Breast epithelium (tissue), 3 donors: ENCODE measurements around the gene CMTM2.
"Not testable (repeated sequence)": the region's sequence is repeated elsewhere in the genome, so short reads cannot be mapped to it uniquely, and the experiment has no call there.

Source experiments
- POLR2A ChIP-seq: fragments of 450-650 bp; IDR thresholded peaks from one replicate; pipeline ENCODE4 v1.6.1; 2016; ENCODE audit warnings: antibody characterized with exemption, mild to moderate bottlenecking, moderate library complexity
- POLR2AphosphoS5 ChIP-seq, 3 donors: sonication (generic); formaldehyde crosslinking; IDR thresholded peaks; one replicate each; pipeline ENCODE4 v1.6.1; 2017; ENCODE audit warnings: antibody characterized with exemption in 3 of 3
- TF ChIP-seq, protein P1 (sequence below), 3 donors: fragments of 450-650 bp; IDR thresholded peaks; one replicate each; pipeline ENCODE4 v1.5.1; 2016 to 2017; ENCODE audit warnings: antibody characterized with exemption in 3 of 3, mild to moderate bottlenecking in 3 of 3, moderate library complexity in 3 of 3

DNA sequence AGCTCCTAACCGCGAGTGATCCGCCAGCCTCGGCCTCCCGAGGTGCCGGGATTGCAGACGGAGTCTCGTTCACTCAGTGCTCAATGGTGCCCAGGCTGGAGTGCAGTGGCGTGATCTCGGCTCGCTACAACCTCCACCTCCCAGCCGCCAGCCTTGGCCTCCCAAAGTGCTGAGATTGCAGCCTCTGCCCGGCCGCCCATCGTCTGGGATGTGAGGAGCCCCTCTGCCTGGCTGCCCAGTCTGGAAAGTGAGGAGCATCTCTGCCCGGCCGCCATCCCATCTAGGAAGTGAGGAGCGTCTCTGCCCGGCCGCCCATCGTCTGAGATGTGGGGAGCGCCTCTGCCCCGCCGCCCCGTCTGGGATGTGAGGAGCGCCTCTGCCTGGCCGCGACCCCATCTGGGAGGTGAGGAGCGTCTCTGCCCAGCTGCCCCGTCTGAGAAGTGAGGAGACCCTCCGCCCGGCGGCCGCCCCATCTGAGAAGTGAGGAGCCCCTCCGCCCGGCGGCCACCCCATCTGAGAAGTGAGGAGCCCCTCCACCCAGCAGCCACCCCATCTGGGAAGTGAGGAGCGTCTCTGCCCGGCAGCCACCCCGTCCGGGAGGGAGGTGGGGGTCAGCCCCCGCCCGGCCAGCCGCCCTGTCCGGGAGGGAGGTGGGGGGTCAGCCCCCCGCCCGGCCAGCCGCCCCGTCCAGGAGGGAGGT lies 51.4 kb downstream of the CMTM2 start:
- TF ChIP-seq, protein P1, sequence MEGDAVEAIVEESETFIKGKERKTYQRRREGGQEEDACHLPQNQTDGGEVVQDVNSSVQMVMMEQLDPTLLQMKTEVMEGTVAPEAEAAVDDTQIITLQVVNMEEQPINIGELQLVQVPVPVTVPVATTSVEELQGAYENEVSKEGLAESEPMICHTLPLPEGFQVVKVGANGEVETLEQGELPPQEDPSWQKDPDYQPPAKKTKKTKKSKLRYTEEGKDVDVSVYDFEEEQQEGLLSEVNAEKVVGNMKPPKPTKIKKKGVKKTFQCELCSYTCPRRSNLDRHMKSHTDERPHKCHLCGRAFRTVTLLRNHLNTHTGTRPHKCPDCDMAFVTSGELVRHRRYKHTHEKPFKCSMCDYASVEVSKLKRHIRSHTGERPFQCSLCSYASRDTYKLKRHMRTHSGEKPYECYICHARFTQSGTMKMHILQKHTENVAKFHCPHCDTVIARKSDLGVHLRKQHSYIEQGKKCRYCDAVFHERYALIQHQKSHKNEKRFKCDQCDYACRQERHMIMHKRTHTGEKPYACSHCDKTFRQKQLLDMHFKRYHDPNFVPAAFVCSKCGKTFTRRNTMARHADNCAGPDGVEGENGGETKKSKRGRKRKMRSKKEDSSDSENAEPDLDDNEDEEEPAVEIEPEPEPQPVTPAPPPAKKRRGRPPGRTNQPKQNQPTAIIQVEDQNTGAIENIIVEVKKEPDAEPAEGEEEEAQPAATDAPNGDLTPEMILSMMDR (IDR thresholded peaks at IDR 0.05) = not testable (repeated sequence)
- not testable (repeated sequence) for TF ChIP-seq POLR2A; POLR2AphosphoS5 (IDR thresholded peaks at IDR 0.05)
